Neutrophil (primary cell): ENCODE data around the gene NKG7.
"Not testable (repeated sequence)": the region's sequence is repeated elsewhere in the genome, so short reads cannot be mapped to it uniquely, and the experiment has no call there.

Experiments used
- H3K27ac ChIP-seq: fragments of 200-600 bp; sonication (generic); 2 replicates; pipeline ENCODE4 v1.5.1; 2016; ENCODE audit warnings: mild to moderate bottlenecking, moderate library complexity
- H3K27me3 ChIP-seq: fragments of 200-600 bp; sonication (generic); 2 replicates; pipeline ENCODE4 v1.6.0; 2016; ENCODE audit warnings: mild to moderate bottlenecking
- H3K36me3 ChIP-seq: fragments of 200-600 bp; sonication (generic); 2 replicates; pipeline ENCODE4 v1.5.1; 2017
- H3K4me1 ChIP-seq, 2 experiments: fragments of 200-600 bp in 1 of 2; sonication (generic) in 1 of 2; 1 replicate in 1 of 2; 2 replicates in 1 of 2; pipeline versions ENCODE4 v1.5.1 to v1.6.1; 2013 to 2016; ENCODE audit warnings: low read depth in 1 of 2, low read length in 1 of 2, mild to moderate bottlenecking in 1 of 2, moderate library complexity in 1 of 2; ENCODE audit not compliant: control insufficient read depth in 1 of 2, insufficient read depth in 1 of 2
- H3K4me3 ChIP-seq, 2 experiments: fragments of 200-600 bp in 1 of 2; sonication (generic) in 1 of 2; 1 replicate in 1 of 2; 2 replicates in 1 of 2; pipeline ENCODE4 v1.5.1; 2013 to 2016; ENCODE audit warnings: low read depth in 1 of 2, low read length in 1 of 2, mild to moderate bottlenecking in 1 of 2, moderate library complexity in 1 of 2
- H3K9me3 ChIP-seq: fragments of 200-600 bp; sonication (generic); 2 replicates; pipeline ENCODE4 v1.5.1; 2016
- TF ChIP-seq, protein P1 (sequence below): fragments of 200-600 bp; sonication (generic); IDR thresholded peaks from 2 replicates; pipeline ENCODE4 v1.5.1; 2016; ENCODE audit warnings: antibody characterized with exemption

NKG7 gene

DNA sequence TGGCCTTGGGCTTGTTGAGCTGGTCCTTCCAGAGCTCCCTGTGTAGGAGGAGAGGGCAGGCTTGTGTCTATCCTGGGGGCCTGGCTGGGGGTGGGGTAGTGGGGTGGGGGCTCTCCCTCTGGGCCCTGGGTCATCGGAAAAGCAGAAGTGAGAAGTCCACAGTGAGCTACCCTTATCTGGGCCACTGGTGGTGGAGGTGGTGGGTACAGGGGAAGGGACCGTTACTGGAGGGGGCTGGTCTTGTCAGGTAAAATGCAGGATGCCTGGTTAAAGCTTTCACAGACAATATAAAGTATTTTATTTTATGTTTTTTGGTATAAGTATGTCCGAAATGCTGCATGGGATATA, 45.3 kb upstream of the NKG7 start:
- Histone ChIP-seq H3K4me3 (peak overlapping the region; percentile 62 to 64), H3K36me3 (peaks cover 28% of the 10 kb centered on the region), H3K27me3 (peaks cover 11% of the 10 kb centered on the region), H3K27ac (peak overlapping the region; percentile 98), H3K9me3 (no peaks in the 10 kb centered on the region), H3K4me1 (peaks cover 43 to 45% of the 10 kb centered on the region in 2 experiments)
- TF ChIP-seq, protein P1, sequence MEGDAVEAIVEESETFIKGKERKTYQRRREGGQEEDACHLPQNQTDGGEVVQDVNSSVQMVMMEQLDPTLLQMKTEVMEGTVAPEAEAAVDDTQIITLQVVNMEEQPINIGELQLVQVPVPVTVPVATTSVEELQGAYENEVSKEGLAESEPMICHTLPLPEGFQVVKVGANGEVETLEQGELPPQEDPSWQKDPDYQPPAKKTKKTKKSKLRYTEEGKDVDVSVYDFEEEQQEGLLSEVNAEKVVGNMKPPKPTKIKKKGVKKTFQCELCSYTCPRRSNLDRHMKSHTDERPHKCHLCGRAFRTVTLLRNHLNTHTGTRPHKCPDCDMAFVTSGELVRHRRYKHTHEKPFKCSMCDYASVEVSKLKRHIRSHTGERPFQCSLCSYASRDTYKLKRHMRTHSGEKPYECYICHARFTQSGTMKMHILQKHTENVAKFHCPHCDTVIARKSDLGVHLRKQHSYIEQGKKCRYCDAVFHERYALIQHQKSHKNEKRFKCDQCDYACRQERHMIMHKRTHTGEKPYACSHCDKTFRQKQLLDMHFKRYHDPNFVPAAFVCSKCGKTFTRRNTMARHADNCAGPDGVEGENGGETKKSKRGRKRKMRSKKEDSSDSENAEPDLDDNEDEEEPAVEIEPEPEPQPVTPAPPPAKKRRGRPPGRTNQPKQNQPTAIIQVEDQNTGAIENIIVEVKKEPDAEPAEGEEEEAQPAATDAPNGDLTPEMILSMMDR: no peak

DNA sequence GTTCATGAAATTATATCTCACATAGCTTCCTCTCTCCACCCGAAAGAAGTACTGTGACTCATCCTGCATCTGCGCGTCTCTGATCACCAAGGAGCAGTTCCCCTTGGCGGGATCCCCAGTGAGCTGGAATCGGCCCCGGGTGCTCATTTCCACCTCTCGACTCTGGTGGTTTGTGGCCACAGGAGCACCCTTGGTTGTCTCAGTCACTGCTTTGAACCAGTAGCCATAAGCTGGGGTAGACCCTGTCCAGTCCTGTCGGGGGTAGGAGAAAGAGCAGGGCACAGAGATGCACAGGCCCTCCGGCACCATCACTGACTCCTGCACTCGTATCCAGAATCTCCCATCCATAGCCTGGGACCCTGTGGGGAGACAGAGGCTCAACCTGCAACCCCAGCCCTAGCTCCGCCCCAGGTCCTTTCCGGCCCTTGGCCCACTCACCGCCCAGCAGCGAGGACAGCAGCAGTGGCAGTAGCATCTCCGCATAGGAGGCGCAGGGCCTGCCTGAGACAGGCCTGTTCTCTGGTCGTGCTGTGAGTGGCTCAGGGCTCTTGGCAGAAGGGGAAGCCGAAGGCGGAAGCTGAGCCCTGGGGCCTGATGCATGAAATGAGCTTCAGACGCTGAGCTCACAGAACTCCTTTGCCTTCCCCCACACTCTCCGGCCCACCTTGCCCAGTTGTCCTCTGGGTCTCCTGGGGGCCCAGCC, 44.8 kb upstream of the NKG7 start, which contains the start of gene SIGLEC10:
TSS of gene SIGLEC10 (minus strand) at position 536 of the 703 bp plus-strand sequence. CDS start at position 475, 61 bp downstream.
- Histone ChIP-seq H3K4me3 (peak within 1 kb of the TSS; percentile 62 to 64), H3K4me1 (peaks cover 43 to 45% of the 10 kb centered on the region in 2 experiments), H3K27ac (peak within 1 kb of the TSS; percentile 98), H3K36me3 (peaks cover 34% of the 10 kb centered on the region), H3K27me3 (peaks cover 11% of the 10 kb centered on the region), H3K9me3 (no peaks in the 10 kb centered on the region)
- TF ChIP-seq, protein P1: peak; percentile 17

DNA sequence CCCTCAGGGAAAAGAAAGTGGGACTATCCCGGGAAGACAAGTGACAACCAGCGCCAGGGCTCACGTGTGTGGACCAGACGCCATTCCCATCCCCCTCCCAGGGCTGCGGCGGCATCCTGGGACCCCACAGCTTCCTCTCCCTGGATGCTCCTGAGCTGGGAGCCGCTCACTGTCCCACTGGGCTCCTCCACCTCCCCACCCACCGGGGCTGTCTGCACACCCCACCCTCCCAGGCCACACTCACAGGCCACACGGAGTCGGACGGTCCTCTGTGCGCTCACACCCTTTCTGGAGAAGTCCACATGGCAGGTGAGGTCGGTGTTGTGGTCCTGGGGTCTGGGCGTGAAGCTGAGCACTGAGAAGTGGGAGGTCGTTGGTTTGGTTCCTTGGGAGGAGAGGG, 44.0 kb upstream of the NKG7 start:
- not testable (repeated sequence) for H3K9me3 ChIP-seq, H3K27me3 ChIP-seq
- H3K4me3 ChIP-seq: peak overlapping the region; percentile 62 to 64
- H3K36me3 ChIP-seq: peaks cover 42% of the 10 kb centered on the region
- H3K27ac ChIP-seq: peak overlapping the region; percentile 98
- peaks cover 36 to 40% of the 10 kb centered on the region in 2 experiments for H3K4me1 ChIP-seq

DNA sequence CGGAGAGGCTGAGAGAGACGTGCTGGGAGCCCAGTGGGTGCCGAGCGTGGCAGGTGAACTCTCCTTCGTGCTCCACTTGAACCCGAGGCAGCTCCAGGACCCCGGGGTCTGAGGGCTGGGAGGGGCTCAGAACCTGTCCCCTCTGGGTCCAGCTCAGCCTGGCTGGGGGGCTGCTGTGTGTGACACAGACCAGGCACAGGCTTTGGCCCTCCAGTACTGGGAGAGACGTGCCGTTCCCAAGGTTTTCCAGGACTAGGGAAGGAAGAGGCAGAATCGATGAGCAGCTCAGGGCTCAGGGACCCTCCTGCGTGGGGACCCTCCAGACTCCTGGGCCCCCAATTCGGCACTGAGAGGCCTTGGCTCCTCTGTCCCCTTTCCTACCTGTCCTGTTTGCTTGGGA, 42.7 kb upstream of the NKG7 start:
- TF ChIP-seq, protein P1: no peak
- Histone ChIP-seq H3K27me3 (no peaks in the 10 kb centered on the region), H3K4me3 (no peak overlapping the region), H3K36me3 (peaks cover 51% of the 10 kb centered on the region), H3K9me3 (no peaks in the 10 kb centered on the region), H3K27ac (no peak overlapping the region), H3K4me1 (peaks cover 28 to 33% of the 10 kb centered on the region in 2 experiments)

DNA sequence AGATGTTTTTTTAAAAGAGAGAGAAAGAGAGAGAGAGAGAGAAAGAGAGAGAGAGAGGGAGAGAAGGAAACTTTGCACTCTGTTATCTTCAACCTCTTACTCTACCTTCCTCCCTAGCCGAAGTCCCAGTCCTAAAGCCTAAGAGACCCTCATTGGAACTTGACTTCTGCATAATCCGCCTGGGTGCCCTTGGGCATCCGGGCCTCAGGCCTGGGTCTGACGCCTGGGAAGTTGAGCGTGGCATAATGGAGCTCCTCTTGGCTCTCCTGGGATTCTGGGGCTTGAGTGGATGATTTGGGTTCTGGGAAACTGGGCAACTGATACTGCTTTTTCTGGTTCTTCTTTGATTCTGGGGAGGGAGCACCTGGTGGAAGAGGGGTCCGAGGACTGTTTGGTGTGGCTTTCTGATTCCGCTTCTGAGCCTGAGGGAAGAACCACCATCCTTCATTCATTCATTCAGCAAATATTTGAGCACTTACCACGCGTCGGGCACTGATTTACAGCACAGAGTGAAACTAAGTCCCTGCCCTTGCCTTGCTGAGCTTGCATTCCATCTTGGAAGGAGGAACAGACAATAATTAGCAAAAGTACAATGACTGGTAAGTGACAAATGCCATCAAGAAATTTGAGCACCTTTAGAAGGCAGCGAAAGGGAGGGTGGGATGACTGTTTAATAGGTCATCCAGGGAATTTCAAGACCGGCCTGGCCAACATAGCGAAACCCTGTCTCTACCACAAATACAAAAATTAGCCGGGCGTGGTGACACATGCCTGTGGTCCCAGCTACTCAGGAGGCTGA, 38.7 kb upstream of the NKG7 start:
- peaks cover 38 to 39% of the 10 kb centered on the region in 2 experiments for H3K4me1 ChIP-seq
- H3K27ac ChIP-seq: no peak overlapping the region
- no peaks in the 10 kb centered on the region for H3K9me3 ChIP-seq
- no peak overlapping the region for H3K4me3 ChIP-seq
- no peaks in the 10 kb centered on the region for H3K27me3 ChIP-seq
- peaks cover 51% of the 10 kb centered on the region for H3K36me3 ChIP-seq
- TF ChIP-seq, protein P1: no peak
